K562 (cell line): Measurements from ENCODE around the gene FLAD1. TPM values are rescaled to one million over a fixed set of nuclear protein-coding genes. Genes with fewer than 3 reads are reported as not detected.

Experiments
- CBX5 ChIP-seq: IDR thresholded peaks from 2 replicates; pipeline ENCODE4 v1.6.1; 2014; ENCODE audit warnings: low read depth, borderline replicate concordance
- HDAC3 ChIP-seq: fragments of 450-650 bp; IDR thresholded peaks from 2 replicates; pipeline ENCODE4 v1.6.1; 2018; ENCODE audit warnings: borderline replicate concordance, mild to moderate bottlenecking, moderate library complexity; ENCODE audit not compliant: partially characterized antibody
- ZNF354B ChIP-seq: fragments of 250-450 bp; sonication (Bioruptor Pico); IDR thresholded peaks from 2 replicates; pipeline ENCODE4 v1.4.0; 2020
- ZNF644 ChIP-seq: fragments of 200-800 bp; sonication (Bioruptor generic); IDR thresholded peaks from 2 replicates; pipeline ENCODE4 v1.6.1; 2016; ENCODE audit warnings: low read depth, missing genetic modification characterization, missing compliant biosample characterization
- polyA plus RNA-seq, 8 experiments: library from polyadenylated mRNA; depleted of rRNA in 4 of 8; stranded (reverse) in 5 of 8; unstranded in 3 of 8; fragments of >200 nt; fragmentation: Nextera tagmentation in 2 of 8; fragmentation: Illumina TruSeq in 1 of 8; extraction: Ambion mirVana in 2 of 8; extraction: Trizol in 1 of 8; gene quantifications; 2 replicates each; pipeline versions ENCODE4 v1.2.1 to v1.2.3, GENCODE V29; 2011 to 2014; ENCODE audit warnings: inconsistent platforms in 1 of 8, missing spikeins in 1 of 8
- total RNA-seq, 7 experiments: library from RNA; depleted of rRNA in 6 of 7; stranded (reverse); fragments of >200 nt in 6 of 7; fragmentation: Illumina TruSeq in 2 of 7; extraction: Trizol in 2 of 7; gene quantifications; 2 replicates each; pipeline versions ENCODE4 v1.2.1 to v1.2.3, GENCODE V29; 2011 to 2021; ENCODE audit warnings: low replicate concordance in 1 of 7
- TF ChIP-seq, protein P1 (sequence below): fragments of 450-650 bp; IDR thresholded peaks from 2 replicates; pipeline ENCODE4 v1.6.1; 2016; ENCODE audit warnings: mild to moderate bottlenecking, moderate library complexity
- TF ChIP-seq, protein P2 (sequence below): sonication (generic); formaldehyde crosslinking; IDR thresholded peaks from 2 replicates; pipeline ENCODE4 v1.8.0; 2022; ENCODE audit warnings: mild to moderate bottlenecking, low read depth, missing genetic modification reagents
- TF ChIP-seq, protein P3 (sequence below): fragments of 250-450 bp; sonication (Bioruptor Pico); IDR thresholded peaks from 2 replicates; pipeline ENCODE4 v1.4.0; 2020; ENCODE audit warnings: mild to moderate bottlenecking

The FLAD1 gene
- total and polyA plus RNA-seq, 9 of the 15 experiments (the other 6 are each of a cell fraction or from before 2014, with no cell fraction given), result 24.9 to 85.8 (median 67.0) TPM

DNA sequence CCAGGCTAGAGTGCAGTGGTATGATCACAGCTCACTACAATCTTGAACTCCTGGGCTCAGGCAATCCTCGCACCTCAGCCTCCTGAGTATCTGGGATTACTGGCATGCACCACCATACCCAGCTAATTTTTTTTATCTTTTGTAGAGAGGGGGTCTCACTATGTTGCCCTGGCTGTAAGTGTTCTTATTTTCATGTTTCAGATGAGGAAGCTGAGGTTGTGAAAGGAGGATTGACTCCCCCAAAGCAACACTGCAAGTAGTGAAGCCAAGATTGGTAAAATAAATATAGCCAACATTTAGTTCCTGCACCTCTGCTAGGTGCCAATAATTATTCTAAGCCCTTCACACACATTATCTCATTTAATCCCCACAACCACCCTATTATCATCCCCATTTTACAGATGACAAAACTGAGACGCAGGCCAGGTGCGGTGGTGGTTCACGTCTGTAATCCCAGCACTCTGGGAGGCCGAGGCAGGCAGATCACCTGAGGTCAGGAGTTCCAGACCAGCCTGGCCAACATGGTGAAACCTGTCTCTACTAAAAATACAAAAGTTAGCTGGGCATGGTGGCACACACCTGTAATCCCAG is 48.7 kb upstream of the FLAD1 start (continued):
- TF ChIP-seq, protein P1, sequence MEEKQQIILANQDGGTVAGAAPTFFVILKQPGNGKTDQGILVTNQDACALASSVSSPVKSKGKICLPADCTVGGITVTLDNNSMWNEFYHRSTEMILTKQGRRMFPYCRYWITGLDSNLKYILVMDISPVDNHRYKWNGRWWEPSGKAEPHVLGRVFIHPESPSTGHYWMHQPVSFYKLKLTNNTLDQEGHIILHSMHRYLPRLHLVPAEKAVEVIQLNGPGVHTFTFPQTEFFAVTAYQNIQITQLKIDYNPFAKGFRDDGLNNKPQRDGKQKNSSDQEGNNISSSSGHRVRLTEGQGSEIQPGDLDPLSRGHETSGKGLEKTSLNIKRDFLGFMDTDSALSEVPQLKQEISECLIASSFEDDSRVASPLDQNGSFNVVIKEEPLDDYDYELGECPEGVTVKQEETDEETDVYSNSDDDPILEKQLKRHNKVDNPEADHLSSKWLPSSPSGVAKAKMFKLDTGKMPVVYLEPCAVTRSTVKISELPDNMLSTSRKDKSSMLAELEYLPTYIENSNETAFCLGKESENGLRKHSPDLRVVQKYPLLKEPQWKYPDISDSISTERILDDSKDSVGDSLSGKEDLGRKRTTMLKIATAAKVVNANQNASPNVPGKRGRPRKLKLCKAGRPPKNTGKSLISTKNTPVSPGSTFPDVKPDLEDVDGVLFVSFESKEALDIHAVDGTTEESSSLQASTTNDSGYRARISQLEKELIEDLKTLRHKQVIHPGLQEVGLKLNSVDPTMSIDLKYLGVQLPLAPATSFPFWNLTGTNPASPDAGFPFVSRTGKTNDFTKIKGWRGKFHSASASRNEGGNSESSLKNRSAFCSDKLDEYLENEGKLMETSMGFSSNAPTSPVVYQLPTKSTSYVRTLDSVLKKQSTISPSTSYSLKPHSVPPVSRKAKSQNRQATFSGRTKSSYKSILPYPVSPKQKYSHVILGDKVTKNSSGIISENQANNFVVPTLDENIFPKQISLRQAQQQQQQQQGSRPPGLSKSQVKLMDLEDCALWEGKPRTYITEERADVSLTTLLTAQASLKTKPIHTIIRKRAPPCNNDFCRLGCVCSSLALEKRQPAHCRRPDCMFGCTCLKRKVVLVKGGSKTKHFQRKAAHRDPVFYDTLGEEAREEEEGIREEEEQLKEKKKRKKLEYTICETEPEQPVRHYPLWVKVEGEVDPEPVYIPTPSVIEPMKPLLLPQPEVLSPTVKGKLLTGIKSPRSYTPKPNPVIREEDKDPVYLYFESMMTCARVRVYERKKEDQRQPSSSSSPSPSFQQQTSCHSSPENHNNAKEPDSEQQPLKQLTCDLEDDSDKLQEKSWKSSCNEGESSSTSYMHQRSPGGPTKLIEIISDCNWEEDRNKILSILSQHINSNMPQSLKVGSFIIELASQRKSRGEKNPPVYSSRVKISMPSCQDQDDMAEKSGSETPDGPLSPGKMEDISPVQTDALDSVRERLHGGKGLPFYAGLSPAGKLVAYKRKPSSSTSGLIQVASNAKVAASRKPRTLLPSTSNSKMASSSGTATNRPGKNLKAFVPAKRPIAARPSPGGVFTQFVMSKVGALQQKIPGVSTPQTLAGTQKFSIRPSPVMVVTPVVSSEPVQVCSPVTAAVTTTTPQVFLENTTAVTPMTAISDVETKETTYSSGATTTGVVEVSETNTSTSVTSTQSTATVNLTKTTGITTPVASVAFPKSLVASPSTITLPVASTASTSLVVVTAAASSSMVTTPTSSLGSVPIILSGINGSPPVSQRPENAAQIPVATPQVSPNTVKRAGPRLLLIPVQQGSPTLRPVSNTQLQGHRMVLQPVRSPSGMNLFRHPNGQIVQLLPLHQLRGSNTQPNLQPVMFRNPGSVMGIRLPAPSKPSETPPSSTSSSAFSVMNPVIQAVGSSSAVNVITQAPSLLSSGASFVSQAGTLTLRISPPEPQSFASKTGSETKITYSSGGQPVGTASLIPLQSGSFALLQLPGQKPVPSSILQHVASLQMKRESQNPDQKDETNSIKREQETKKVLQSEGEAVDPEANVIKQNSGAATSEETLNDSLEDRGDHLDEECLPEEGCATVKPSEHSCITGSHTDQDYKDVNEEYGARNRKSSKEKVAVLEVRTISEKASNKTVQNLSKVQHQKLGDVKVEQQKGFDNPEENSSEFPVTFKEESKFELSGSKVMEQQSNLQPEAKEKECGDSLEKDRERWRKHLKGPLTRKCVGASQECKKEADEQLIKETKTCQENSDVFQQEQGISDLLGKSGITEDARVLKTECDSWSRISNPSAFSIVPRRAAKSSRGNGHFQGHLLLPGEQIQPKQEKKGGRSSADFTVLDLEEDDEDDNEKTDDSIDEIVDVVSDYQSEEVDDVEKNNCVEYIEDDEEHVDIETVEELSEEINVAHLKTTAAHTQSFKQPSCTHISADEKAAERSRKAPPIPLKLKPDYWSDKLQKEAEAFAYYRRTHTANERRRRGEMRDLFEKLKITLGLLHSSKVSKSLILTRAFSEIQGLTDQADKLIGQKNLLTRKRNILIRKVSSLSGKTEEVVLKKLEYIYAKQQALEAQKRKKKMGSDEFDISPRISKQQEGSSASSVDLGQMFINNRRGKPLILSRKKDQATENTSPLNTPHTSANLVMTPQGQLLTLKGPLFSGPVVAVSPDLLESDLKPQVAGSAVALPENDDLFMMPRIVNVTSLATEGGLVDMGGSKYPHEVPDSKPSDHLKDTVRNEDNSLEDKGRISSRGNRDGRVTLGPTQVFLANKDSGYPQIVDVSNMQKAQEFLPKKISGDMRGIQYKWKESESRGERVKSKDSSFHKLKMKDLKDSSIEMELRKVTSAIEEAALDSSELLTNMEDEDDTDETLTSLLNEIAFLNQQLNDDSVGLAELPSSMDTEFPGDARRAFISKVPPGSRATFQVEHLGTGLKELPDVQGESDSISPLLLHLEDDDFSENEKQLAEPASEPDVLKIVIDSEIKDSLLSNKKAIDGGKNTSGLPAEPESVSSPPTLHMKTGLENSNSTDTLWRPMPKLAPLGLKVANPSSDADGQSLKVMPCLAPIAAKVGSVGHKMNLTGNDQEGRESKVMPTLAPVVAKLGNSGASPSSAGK, result no peak
- TF ChIP-seq, protein P2, sequence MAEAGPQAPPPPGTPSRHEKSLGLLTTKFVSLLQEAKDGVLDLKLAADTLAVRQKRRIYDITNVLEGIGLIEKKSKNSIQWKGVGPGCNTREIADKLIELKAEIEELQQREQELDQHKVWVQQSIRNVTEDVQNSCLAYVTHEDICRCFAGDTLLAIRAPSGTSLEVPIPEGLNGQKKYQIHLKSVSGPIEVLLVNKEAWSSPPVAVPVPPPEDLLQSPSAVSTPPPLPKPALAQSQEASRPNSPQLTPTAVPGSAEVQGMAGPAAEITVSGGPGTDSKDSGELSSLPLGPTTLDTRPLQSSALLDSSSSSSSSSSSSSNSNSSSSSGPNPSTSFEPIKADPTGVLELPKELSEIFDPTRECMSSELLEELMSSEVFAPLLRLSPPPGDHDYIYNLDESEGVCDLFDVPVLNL (CRISPR knock-in tag), result no peak
- no peak for TF ChIP-seq ZNF354B (CRISPR knock-in tag)
- TF ChIP-seq ZNF644 (tag), result no peak
- no peak for TF ChIP-seq HDAC3
- TF ChIP-seq CBX5, result no peak
- TF ChIP-seq, protein P3, sequence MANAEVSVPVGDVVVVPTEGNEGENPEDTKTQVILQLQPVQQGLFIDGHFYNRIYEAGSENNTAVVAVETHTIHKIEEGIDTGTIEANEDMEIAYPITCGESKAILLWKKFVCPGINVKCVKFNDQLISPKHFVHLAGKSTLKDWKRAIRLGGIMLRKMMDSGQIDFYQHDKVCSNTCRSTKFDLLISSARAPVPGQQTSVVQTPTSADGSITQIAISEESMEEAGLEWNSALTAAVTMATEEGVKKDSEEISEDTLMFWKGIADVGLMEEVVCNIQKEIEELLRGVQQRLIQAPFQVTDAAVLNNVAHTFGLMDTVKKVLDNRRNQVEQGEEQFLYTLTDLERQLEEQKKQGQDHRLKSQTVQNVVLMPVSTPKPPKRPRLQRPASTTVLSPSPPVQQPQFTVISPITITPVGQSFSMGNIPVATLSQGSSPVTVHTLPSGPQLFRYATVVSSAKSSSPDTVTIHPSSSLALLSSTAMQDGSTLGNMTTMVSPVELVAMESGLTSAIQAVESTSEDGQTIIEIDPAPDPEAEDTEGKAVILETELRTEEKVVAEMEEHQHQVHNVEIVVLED (CRISPR knock-in tag), result no peak
